Gastrocnemius medialis (tissue), 4 donors: ENCODE measurements around the gene INKA2. TPM values are rescaled to one million over a fixed set of nuclear protein-coding genes. Genes with fewer than 3 reads are reported as not detected.

Experiments
- ATAC-seq, 2 donors: fragments of 150-250 bp; one replicate each; pipeline ENCODE4 v1.9.1; 2016
- DNase-seq, 2 donors: peaks; one replicate each; pipeline ENCODE4 v3.0.0-alpha.2; 2019
- H3K27ac ChIP-seq, 4 donors: fragments of 200-600 bp; sonication (generic); 1 replicate in 1 of 4; 2 replicates in 3 of 4; pipeline ENCODE4 v1.5.1; 2016 to 2018; ENCODE audit warnings: mild to moderate bottlenecking in 2 of 4, moderate library complexity in 1 of 4
- H3K27me3 ChIP-seq, 3 donors: fragments of 200-600 bp; sonication (generic) in 2 of 3; 1 replicate in 1 of 3; 2 replicates in 2 of 3; pipeline versions ENCODE4 v1.5.1 to v1.6.0; 2016 to 2019; ENCODE audit warnings: mild to moderate bottlenecking in 1 of 3, moderate library complexity in 1 of 3
- H3K36me3 ChIP-seq, 2 donors: fragments of 200-600 bp; sonication (generic) in 1 of 2; one replicate each; pipeline ENCODE4 v1.5.1; 2017 to 2018
- H3K4me1 ChIP-seq, 2 donors: fragments of 200-600 bp; sonication (generic) in 1 of 2; one replicate each; pipeline ENCODE4 v1.5.1; 2016 to 2017; ENCODE audit warnings: mild to moderate bottlenecking in 2 of 2
- H3K4me3 ChIP-seq, 4 donors: fragments of 200-600 bp; sonication (generic) in 3 of 4; 1 replicate in 1 of 4; 2 replicates in 3 of 4; pipeline ENCODE4 v1.5.1; 2016 to 2019; ENCODE audit warnings: mild to moderate bottlenecking in 2 of 4
- H3K9me3 ChIP-seq, 3 donors: fragments of 200-600 bp; sonication (generic) in 2 of 3; 1 replicate in 1 of 3; 2 replicates in 2 of 3; pipeline ENCODE4 v1.5.1; 2016 to 2019
- CTCF ChIP-seq, 5 experiments: fragments of 450-650 bp in 3 of 5; fragments of 200-600 bp in 2 of 5; sonication (generic) in 2 of 5; IDR thresholded peaks in 4 of 5; conservative IDR thresholded peaks in 1 of 5; 1 replicate in 4 of 5; 2 replicates in 1 of 5; pipeline ENCODE4 v1.5.1; 2016 to 2019; ENCODE audit warnings: antibody characterized with exemption in 5 of 5, mild to moderate bottlenecking in 3 of 5, moderate library complexity in 3 of 5
- POLR2A ChIP-seq, 2 donors: fragments of 450-650 bp; IDR thresholded peaks; one replicate each; pipeline ENCODE4 v1.6.1; 2017; ENCODE audit warnings: antibody characterized with exemption in 2 of 2, mild to moderate bottlenecking in 2 of 2, moderate library complexity in 2 of 2
- in situ Hi-C, 4 donors: fragments of 200-750 bp; cut with MboI; loops; one replicate each; pipeline versions ENCODE4 v1.15.0 to v1.8.0; 2017; ENCODE audit warnings: low sequenced_read_pairs in 4 of 4
- intact Hi-C: fragments of 100-400 bp; cut with DNase I; formaldehyde crosslinking; loops from one replicate; pipeline ENCODE4 v1.15.1; 2023; ENCODE audit warnings: low total_unique reads
- total RNA-seq, 4 donors: library from RNA; depleted of rRNA; stranded (reverse); fragments of >200 nt; gene quantifications; one replicate each; pipeline versions ENCODE4 v1.1.0 to v1.2.3, GENCODE V29; 2016

INKA2 gene
- total RNA-seq, 4 donors from 2014 or later = 4.7 to 11.8 (median 5.1) TPM

GRCh38 chr1:111747282-111747734 lies 8.1 kb upstream of the INKA2 start:
- intact Hi-C loops (loop anchor here (1.0 kb wide), 1 partner anchor 32 kb away; no protein-coding TSS in a partner anchor), in situ Hi-C loops (no loop called here)
- ATAC-seq (peak; percentile 50 to 88), DNase-seq (peak; percentile 51 to 69)
- Histone ChIP-seq H3K36me3 (no peaks in the 10 kb centered on the region), H3K27me3 (no peaks in the 10 kb centered on the region), H3K9me3 (no peaks in the 10 kb centered on the region), H3K27ac (no peak overlapping the region), H3K4me1 (peaks cover 10 to 17% of the 10 kb centered on the region in 2 donors), H3K4me3 (no peak overlapping the region)
- TF ChIP-seq CTCF (IDR thresholded peaks at IDR 0.05 in 4 of 5, conservative IDR thresholded peaks at IDR 0.05 in 1 of 5) (peak; percentile 64 to 81 (median 71)), POLR2A (IDR thresholded peaks at IDR 0.05) (no peak)

GRCh38 chr1:111746614-111746999 lies 7.4 kb upstream of the INKA2 start:
- intact Hi-C loops (no loop called here), in situ Hi-C loops (no loop called here)
- Histone ChIP-seq H3K9me3 (no peaks in the 10 kb centered on the region), H3K27me3 (no peaks in the 10 kb centered on the region), H3K36me3 (no peaks in the 10 kb centered on the region), H3K4me1 (peaks cover 10 to 17% of the 10 kb centered on the region in 2 donors), H3K4me3 (no peak overlapping the region), H3K27ac (peak overlapping the region in 1 of 4 donors; percentile 61)
- TF ChIP-seq POLR2A (IDR thresholded peaks at IDR 0.05) (no peak), CTCF (IDR thresholded peaks at IDR 0.05 in 4 of 5, conservative IDR thresholded peaks at IDR 0.05 in 1 of 5) (no peak)
- ATAC-seq (no peak), DNase-seq (no peak)

GRCh38 chr1:111745675-111746613 lies 6.7 kb upstream of the INKA2 start:
- no peaks in the 10 kb centered on the region for H3K27me3 ChIP-seq
- H3K9me3 ChIP-seq = no peaks in the 10 kb centered on the region
- TF ChIP-seq POLR2A (IDR thresholded peaks at IDR 0.05) (no peak), CTCF (IDR thresholded peaks at IDR 0.05 in 4 of 5, conservative IDR thresholded peaks at IDR 0.05 in 1 of 5) (no peak)
- in situ Hi-C loops (no loop called here), intact Hi-C loops (no loop called here)
- H3K27ac ChIP-seq = peak overlapping the region in 3 of 4 donors; percentile 4 to 61 (median 20)
- H3K36me3 ChIP-seq = no peaks in the 10 kb centered on the region
- ATAC-seq (peak; percentile 16 to 38), DNase-seq (no peak)
- H3K4me1 ChIP-seq = peaks cover 10 to 17% of the 10 kb centered on the region in 2 donors
- H3K4me3 ChIP-seq = no peak overlapping the region

GRCh38 chr1:111743679-111744101 lies 4.5 kb upstream of the INKA2 start:
- in situ Hi-C loops (no loop called here), intact Hi-C loops (no loop called here)
- Histone ChIP-seq H3K4me3 (no peak overlapping the region), H3K27me3 (no peaks in the 10 kb centered on the region), H3K9me3 (no peaks in the 10 kb centered on the region), H3K27ac (no peak overlapping the region), H3K4me1 (peaks cover 10 to 17% of the 10 kb centered on the region in 2 donors), H3K36me3 (no peaks in the 10 kb centered on the region)
- ATAC-seq (no peak), DNase-seq (no peak)
- TF ChIP-seq POLR2A (IDR thresholded peaks at IDR 0.05) = no peak
- no peak for TF ChIP-seq CTCF (IDR thresholded peaks at IDR 0.05 in 4 of 5, conservative IDR thresholded peaks at IDR 0.05 in 1 of 5)
